Astrocyte (in vitro differentiated cells and primary cell): Measurements from ENCODE around the gene GJD4. TPM values are rescaled to one million over a fixed set of nuclear protein-coding genes. Genes with fewer than 3 reads are reported as not detected.
A peak's percentile ranks its signal among the peaks of the same experiment; 100 is the strongest.

Experiments used
- DNase-seq: peaks from one replicate; pipeline ENCODE4 v3.0.0-alpha.2; 2010; ENCODE audit warnings: low read depth
- FAIRE-seq: peaks from 2 replicates; lab custom pipeline; 2011; peaks lifted over from hg19 to GRCh38; lab: Jason Lieb, UNC
- H2AFZ ChIP-seq: 2 replicates; pipeline ENCODE4 v1.6.0; 2012; ENCODE audit warnings: low read depth, low read length, inconsistent platforms
- H3K27ac ChIP-seq: 2 replicates; pipeline ENCODE4 v1.5.1; 2011; ENCODE audit warnings: low read depth, low read length, inconsistent platforms
- H3K27me3 ChIP-seq: 2 replicates; pipeline ENCODE4 v1.6.0; 2011; ENCODE audit warnings: low read length, inconsistent platforms; ENCODE audit not compliant: insufficient read depth
- H3K36me3 ChIP-seq: 2 replicates; pipeline ENCODE4 v1.5.1; 2011; ENCODE audit warnings: low read length, inconsistent platforms; ENCODE audit not compliant: insufficient read depth
- H3K4me1 ChIP-seq: 2 replicates; pipeline ENCODE4 v1.5.1; 2011; ENCODE audit warnings: low read length, inconsistent platforms; ENCODE audit not compliant: insufficient read depth
- H3K4me2 ChIP-seq: 2 replicates; pipeline ENCODE4 v1.6.0; 2012; ENCODE audit warnings: low read length, inconsistent platforms
- H3K4me3 ChIP-seq: 2 replicates; pipeline ENCODE4 v1.5.1; 2011; ENCODE audit warnings: low read depth, mild to moderate bottlenecking, low read length, inconsistent platforms; ENCODE audit not compliant: insufficient read depth
- H3K79me2 ChIP-seq: 2 replicates; pipeline ENCODE4 v1.6.0; 2012; ENCODE audit warnings: mild to moderate bottlenecking, low read length, inconsistent platforms; ENCODE audit not compliant: insufficient read depth
- H3K9ac ChIP-seq: 2 replicates; pipeline ENCODE4 v1.6.0; 2012; ENCODE audit warnings: mild to moderate bottlenecking, low read length, inconsistent platforms
- H3K9me3 ChIP-seq: 2 replicates; pipeline ENCODE4 v1.5.1; 2012; ENCODE audit warnings: low read depth, mild to moderate bottlenecking, low read length, inconsistent platforms; ENCODE audit not compliant: insufficient read depth
- H4K20me1 ChIP-seq: 2 replicates; pipeline ENCODE4 v1.6.0; 2012; ENCODE audit warnings: low read length, inconsistent platforms; ENCODE audit not compliant: insufficient read depth
- H3K27ac Mint-ChIP-seq: one replicate; pipeline ENCODE4 v1.8.0; 2021; ENCODE audit warnings: mild to moderate bottlenecking, mixed read lengths; ENCODE audit not compliant: unreplicated experiment
- H3K27me3 Mint-ChIP-seq: one replicate; pipeline ENCODE4 v1.8.0; 2021; ENCODE audit warnings: low read depth, mixed read lengths; ENCODE audit not compliant: unreplicated experiment
- H3K36me3 Mint-ChIP-seq: one replicate; pipeline ENCODE4 v1.8.0; 2021; ENCODE audit warnings: low read depth, mixed read lengths; ENCODE audit not compliant: unreplicated experiment
- H3K4me1 Mint-ChIP-seq: one replicate; pipeline ENCODE4 v1.8.0; 2021; ENCODE audit warnings: low read depth, mixed read lengths; ENCODE audit not compliant: unreplicated experiment
- H3K4me3 Mint-ChIP-seq: one replicate; pipeline ENCODE4 v1.8.0; 2021; ENCODE audit warnings: mild to moderate bottlenecking, moderate library complexity, mixed read lengths; ENCODE audit not compliant: unreplicated experiment
- H3K9me3 Mint-ChIP-seq: one replicate; pipeline ENCODE4 v1.8.0; 2021; ENCODE audit warnings: mild to moderate bottlenecking, mixed read lengths; ENCODE audit not compliant: unreplicated experiment
- EZH2 ChIP-seq: IDR thresholded peaks from 2 replicates; pipeline ENCODE4 v1.6.1; 2012; ENCODE audit warnings: mild to moderate bottlenecking, low read length, inconsistent platforms; ENCODE audit not compliant: insufficient read depth
- total RNA-seq: library from RNA; stranded (reverse); gene quantifications from 2 replicates; pipeline ENCODE4 v1.2.1, GENCODE V29; 2021
- TF ChIP-seq, protein P1 (sequence below): IDR thresholded peaks from 2 replicates; pipeline ENCODE4 v1.5.1; 2011; ENCODE audit warnings: low read depth, mild to moderate bottlenecking, inconsistent platforms, low read length, moderate library complexity; ENCODE audit not compliant: insufficient read depth

Gene GJD4
- total RNA-seq, 1 donor from 2014 or later = not detected

DNA sequence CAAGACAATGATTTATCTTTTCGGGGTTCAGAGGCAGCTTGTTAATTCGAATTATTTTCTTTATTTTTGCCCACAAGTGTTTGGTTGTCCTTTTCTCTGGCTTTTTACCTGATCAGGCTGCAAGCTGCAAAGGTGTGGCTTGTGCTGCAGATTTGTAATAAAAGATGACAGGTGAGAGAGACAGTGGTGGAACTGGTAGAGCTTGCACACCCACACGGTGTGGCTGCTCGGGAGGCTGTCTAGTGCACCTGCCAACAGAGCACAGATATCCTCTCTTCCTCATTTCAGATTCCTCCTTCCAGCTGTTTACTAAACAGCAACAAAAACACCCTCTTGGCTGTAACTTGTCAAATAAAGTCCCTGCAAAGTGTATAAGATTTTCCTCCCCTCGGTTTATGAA, 9.2 kb downstream of the GJD4 start:
- H4K20me1 ChIP-seq = no peaks in the 10 kb centered on the region
- no peaks in the 10 kb centered on the region for H3K36me3 Mint-ChIP-seq
- H3K4me2 ChIP-seq = no peak overlapping the region
- DNase-seq (no peak), FAIRE-seq (no peak)
- H3K27me3 Mint-ChIP-seq = peaks cover 25% of the 10 kb centered on the region
- peaks cover 10% of the 10 kb centered on the region for H3K27me3 ChIP-seq
- no peak overlapping the region for H3K27ac ChIP-seq
- no peak overlapping the region for H2AFZ ChIP-seq
- no peaks in the 10 kb centered on the region for H3K79me2 ChIP-seq
- H3K9ac ChIP-seq = no peak overlapping the region
- no peaks in the 10 kb centered on the region for H3K9me3 ChIP-seq
- no peak overlapping the region for H3K27ac Mint-ChIP-seq
- no peaks in the 10 kb centered on the region for H3K4me1 ChIP-seq
- H3K4me3 ChIP-seq = no peak overlapping the region
- no peaks in the 10 kb centered on the region for H3K4me1 Mint-ChIP-seq
- H3K36me3 ChIP-seq = no peaks in the 10 kb centered on the region
- H3K4me3 Mint-ChIP-seq = no peak overlapping the region
- no peak for TF ChIP-seq EZH2
- TF ChIP-seq, protein P1, sequence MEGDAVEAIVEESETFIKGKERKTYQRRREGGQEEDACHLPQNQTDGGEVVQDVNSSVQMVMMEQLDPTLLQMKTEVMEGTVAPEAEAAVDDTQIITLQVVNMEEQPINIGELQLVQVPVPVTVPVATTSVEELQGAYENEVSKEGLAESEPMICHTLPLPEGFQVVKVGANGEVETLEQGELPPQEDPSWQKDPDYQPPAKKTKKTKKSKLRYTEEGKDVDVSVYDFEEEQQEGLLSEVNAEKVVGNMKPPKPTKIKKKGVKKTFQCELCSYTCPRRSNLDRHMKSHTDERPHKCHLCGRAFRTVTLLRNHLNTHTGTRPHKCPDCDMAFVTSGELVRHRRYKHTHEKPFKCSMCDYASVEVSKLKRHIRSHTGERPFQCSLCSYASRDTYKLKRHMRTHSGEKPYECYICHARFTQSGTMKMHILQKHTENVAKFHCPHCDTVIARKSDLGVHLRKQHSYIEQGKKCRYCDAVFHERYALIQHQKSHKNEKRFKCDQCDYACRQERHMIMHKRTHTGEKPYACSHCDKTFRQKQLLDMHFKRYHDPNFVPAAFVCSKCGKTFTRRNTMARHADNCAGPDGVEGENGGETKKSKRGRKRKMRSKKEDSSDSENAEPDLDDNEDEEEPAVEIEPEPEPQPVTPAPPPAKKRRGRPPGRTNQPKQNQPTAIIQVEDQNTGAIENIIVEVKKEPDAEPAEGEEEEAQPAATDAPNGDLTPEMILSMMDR = no peak
- peaks cover 3% of the 10 kb centered on the region for H3K9me3 Mint-ChIP-seq

DNA sequence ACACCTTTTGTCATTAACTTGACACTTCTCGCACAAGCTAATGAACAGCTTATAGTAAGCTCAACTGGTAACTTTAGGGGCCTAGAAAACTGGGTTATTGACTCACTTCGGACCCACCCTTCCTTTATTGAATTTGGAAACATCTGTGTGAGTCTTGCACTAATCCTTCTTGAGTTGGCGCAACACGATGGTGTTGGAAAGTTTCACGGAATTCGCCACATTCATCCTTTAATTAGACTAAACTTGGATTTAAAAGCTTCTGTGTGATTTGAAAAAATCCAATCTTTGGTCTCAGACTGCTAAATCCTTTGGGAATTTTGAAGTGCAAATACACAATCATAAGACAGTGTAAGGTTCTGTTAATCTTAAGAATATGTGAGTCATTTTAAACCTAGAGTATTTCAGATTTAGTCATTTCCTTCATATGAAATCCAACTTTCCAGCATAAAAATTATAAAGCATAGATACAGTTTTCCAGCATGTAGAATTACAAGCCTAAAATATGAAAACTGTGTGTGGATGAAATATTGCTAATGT, 21.9 kb downstream of the GJD4 start:
- DNase-seq = peak; percentile 32
- Histone ChIP-seq H3K9me3 (no peaks in the 10 kb centered on the region), H3K4me3 (no peak overlapping the region), H3K9ac (no peak overlapping the region), H3K4me2 (peak overlapping the region; percentile 40), H3K27me3 (no peaks in the 10 kb centered on the region), H3K36me3 (no peaks in the 10 kb centered on the region), H3K4me1 (peaks cover 6% of the 10 kb centered on the region), H4K20me1 (no peaks in the 10 kb centered on the region), H3K27ac (peak overlapping the region; percentile 49), H2AFZ (no peak overlapping the region), H3K79me2 (no peaks in the 10 kb centered on the region)
- peaks cover 4% of the 10 kb centered on the region for H3K9me3 Mint-ChIP-seq
- H3K27me3 Mint-ChIP-seq = peaks cover 4% of the 10 kb centered on the region
- no peak for TF ChIP-seq EZH2
- TF ChIP-seq, protein P1 = no peak
- H3K4me1 Mint-ChIP-seq = no peaks in the 10 kb centered on the region
- FAIRE-seq = peak; percentile 37
- no peaks in the 10 kb centered on the region for H3K36me3 Mint-ChIP-seq
- H3K27ac Mint-ChIP-seq = no peak overlapping the region
- H3K4me3 Mint-ChIP-seq = no peak overlapping the region

DNA sequence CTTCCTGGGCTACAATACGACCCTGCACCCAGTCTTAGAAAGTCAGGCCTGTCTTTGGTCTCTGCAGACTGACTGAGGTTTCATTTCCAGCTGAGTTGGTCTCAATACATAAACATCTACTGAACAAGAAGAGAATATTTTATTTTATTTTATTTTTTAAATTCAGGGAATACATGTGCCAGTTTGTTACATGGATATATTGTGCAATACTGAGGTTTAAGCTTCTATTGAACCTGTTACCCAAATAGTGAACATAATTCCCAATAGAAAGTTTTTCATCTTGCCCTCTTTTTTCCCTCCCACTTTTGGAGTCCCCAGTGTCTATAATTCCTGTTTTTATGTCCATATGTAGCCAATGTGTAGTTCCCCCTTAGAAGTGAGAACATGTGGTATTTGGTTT, 26.3 kb downstream of the GJD4 start:
- H3K4me3 Mint-ChIP-seq = no peak overlapping the region
- Histone ChIP-seq H3K27me3 (no peaks in the 10 kb centered on the region), H3K4me1 (peaks cover 6% of the 10 kb centered on the region), H4K20me1 (no peaks in the 10 kb centered on the region), H3K4me2 (no peak overlapping the region), H2AFZ (no peak overlapping the region), H3K9ac (no peak overlapping the region), H3K36me3 (no peaks in the 10 kb centered on the region), H3K9me3 (no peaks in the 10 kb centered on the region), H3K79me2 (no peaks in the 10 kb centered on the region), H3K4me3 (no peak overlapping the region), H3K27ac (no peak overlapping the region)
- H3K4me1 Mint-ChIP-seq = peaks cover 6% of the 10 kb centered on the region
- no peaks in the 10 kb centered on the region for H3K36me3 Mint-ChIP-seq
- H3K9me3 Mint-ChIP-seq = peaks cover 2% of the 10 kb centered on the region
- FAIRE-seq = no peak
- TF ChIP-seq, protein P1 = no peak
- TF ChIP-seq EZH2 = no peak
- H3K27me3 Mint-ChIP-seq = no peaks in the 10 kb centered on the region
- DNase-seq = no peak
- H3K27ac Mint-ChIP-seq = no peak overlapping the region
